ENCODE data around the gene LGALS4.
"Not testable (repeated sequence)": the region's sequence is repeated elsewhere in the genome, so short reads cannot be mapped to it uniquely, and the experiment has no call there.

GRCh38 chr19:38813932-38814331 is 1.2 kb upstream of the LGALS4 start:
- not testable (repeated sequence) for TF ChIP-seq CTCF, POLR2A, POLR2AphosphoS5 (IDR thresholded peaks at IDR 0.05)

Measured in sigmoid colon (tissue), 4 donors.